ENCODE measurements around the gene PDE4B. TPM values are rescaled to one million over a fixed set of nuclear protein-coding genes. Genes with fewer than 3 reads are reported as not detected.

The PDE4B gene
- total RNA-seq, 1 donor from 2014 or later = 7.6 TPM

- no peak for DNase-seq (ENCODE audit: low read depth)
- TF ChIP-seq CTCF (IDR thresholded peaks at IDR 0.05; ENCODE audit: insufficient read depth, low read depth, low read length) (no peak), EZH2 (IDR thresholded peaks at IDR 0.05; ENCODE audit: insufficient read depth, low read length) (no peak)
- H3K27me3 ChIP-seq (ENCODE audit: insufficient read depth, low read length) = no peaks in the 10 kb centered on the region
- FAIRE-seq = no peak
- Mint-ChIP-seq H3K36me3 (ENCODE audit: low read depth, unreplicated experiment) (no peaks in the 10 kb centered on the region), H3K4me1 (ENCODE audit: low read depth, unreplicated experiment) (no peaks in the 10 kb centered on the region), H3K4me3 (ENCODE audit: unreplicated experiment) (no peak overlapping the region), H3K27ac (ENCODE audit: unreplicated experiment) (no peak overlapping the region), H3K27me3 (ENCODE audit: low read depth, unreplicated experiment) (no peaks in the 10 kb centered on the region), H3K9me3 (ENCODE audit: unreplicated experiment) (no peaks in the 10 kb centered on the region)
- peak overlapping the region; percentile 2 for H3K4me3 ChIP-seq (ENCODE audit: insufficient read depth, low read depth, low read length)
- no peak overlapping the region for H3K27ac ChIP-seq (ENCODE audit: low read depth, low read length)
- no peaks in the 10 kb centered on the region for H3K4me1 ChIP-seq (ENCODE audit: insufficient read depth, low read length)
- H4K20me1 ChIP-seq (ENCODE audit: insufficient read depth, low read length) = no peaks in the 10 kb centered on the region
- H3K9me3 ChIP-seq (ENCODE audit: insufficient read depth, low read depth, low read length) = no peaks in the 10 kb centered on the region
- H3K36me3 ChIP-seq (ENCODE audit: insufficient read depth, low read length) = no peaks in the 10 kb centered on the region
- H3K4me2 ChIP-seq (ENCODE audit: low read length) = peak overlapping the region; percentile 75
- H3K79me2 ChIP-seq (ENCODE audit: insufficient read depth, low read length) = no peaks in the 10 kb centered on the region
- no peak overlapping the region for H3K9ac ChIP-seq (ENCODE audit: low read length)
- H2AFZ ChIP-seq (ENCODE audit: low read depth, low read length) = peak overlapping the region; percentile 0
Observed at GRCh38 chr1:65992831-65993271, 200.2 kb downstream of the PDE4B start.

GRCh38 chr1:65994223-65994622 lies 201.5 kb downstream of the PDE4B start:
- FAIRE-seq = no peak
- Mint-ChIP-seq H3K4me3 (ENCODE audit: unreplicated experiment) (no peak overlapping the region), H3K9me3 (ENCODE audit: unreplicated experiment) (no peaks in the 10 kb centered on the region), H3K4me1 (ENCODE audit: low read depth, unreplicated experiment) (no peaks in the 10 kb centered on the region), H3K27ac (ENCODE audit: unreplicated experiment) (no peak overlapping the region), H3K27me3 (ENCODE audit: low read depth, unreplicated experiment) (no peaks in the 10 kb centered on the region), H3K36me3 (ENCODE audit: low read depth, unreplicated experiment) (no peaks in the 10 kb centered on the region)
- H3K4me3 ChIP-seq (ENCODE audit: insufficient read depth, low read depth, low read length) = no peak overlapping the region
- H3K9me3 ChIP-seq (ENCODE audit: insufficient read depth, low read depth, low read length) = no peaks in the 10 kb centered on the region
- H4K20me1 ChIP-seq (ENCODE audit: insufficient read depth, low read length) = no peaks in the 10 kb centered on the region
- H3K36me3 ChIP-seq (ENCODE audit: insufficient read depth, low read length) = no peaks in the 10 kb centered on the region
- no peak overlapping the region for H3K9ac ChIP-seq (ENCODE audit: low read length)
- H2AFZ ChIP-seq (ENCODE audit: low read depth, low read length) = no peak overlapping the region
- TF ChIP-seq EZH2 (IDR thresholded peaks at IDR 0.05; ENCODE audit: insufficient read depth, low read length) (no peak), CTCF (IDR thresholded peaks at IDR 0.05; ENCODE audit: insufficient read depth, low read depth, low read length) (no peak)
- no peaks in the 10 kb centered on the region for H3K4me1 ChIP-seq (ENCODE audit: insufficient read depth, low read length)
- no peak overlapping the region for H3K4me2 ChIP-seq (ENCODE audit: low read length)
- no peak overlapping the region for H3K27ac ChIP-seq (ENCODE audit: low read depth, low read length)
- no peaks in the 10 kb centered on the region for H3K27me3 ChIP-seq (ENCODE audit: insufficient read depth, low read length)
- H3K79me2 ChIP-seq (ENCODE audit: insufficient read depth, low read length) = no peaks in the 10 kb centered on the region
- DNase-seq (ENCODE audit: low read depth) = no peak

- Mint-ChIP-seq H3K9me3 (ENCODE audit: unreplicated experiment) (no peaks in the 10 kb centered on the region), H3K27me3 (ENCODE audit: low read depth, unreplicated experiment) (no peaks in the 10 kb centered on the region), H3K4me1 (ENCODE audit: low read depth, unreplicated experiment) (peaks cover under 1% of the 10 kb centered on the region), H3K36me3 (ENCODE audit: low read depth, unreplicated experiment) (no peaks in the 10 kb centered on the region), H3K4me3 (ENCODE audit: unreplicated experiment) (no peak overlapping the region), H3K27ac (ENCODE audit: unreplicated experiment) (no peak overlapping the region)
- DNase-seq (ENCODE audit: low read depth) = no peak
- Histone ChIP-seq H3K4me3 (ENCODE audit: insufficient read depth, low read depth, low read length) (no peak overlapping the region), H3K36me3 (ENCODE audit: insufficient read depth, low read length) (no peaks in the 10 kb centered on the region), H3K27ac (ENCODE audit: low read depth, low read length) (no peak overlapping the region), H3K27me3 (ENCODE audit: insufficient read depth, low read length) (no peaks in the 10 kb centered on the region), H4K20me1 (ENCODE audit: insufficient read depth, low read length) (no peaks in the 10 kb centered on the region), H3K9me3 (ENCODE audit: insufficient read depth, low read depth, low read length) (no peaks in the 10 kb centered on the region), H3K79me2 (ENCODE audit: insufficient read depth, low read length) (no peaks in the 10 kb centered on the region), H3K4me1 (ENCODE audit: insufficient read depth, low read length) (no peaks in the 10 kb centered on the region), H3K4me2 (ENCODE audit: low read length) (no peak overlapping the region), H3K9ac (ENCODE audit: low read length) (no peak overlapping the region), H2AFZ (ENCODE audit: low read depth, low read length) (no peak overlapping the region)
- no peak for FAIRE-seq
- TF ChIP-seq CTCF (IDR thresholded peaks at IDR 0.05; ENCODE audit: insufficient read depth, low read depth, low read length) (no peak), EZH2 (IDR thresholded peaks at IDR 0.05; ENCODE audit: insufficient read depth, low read length) (no peak)
Observed at GRCh38 chr1:65995336-65995735, 202.6 kb downstream of the PDE4B start.
